Measurements from ENCODE around the gene XPR1.

DNA sequence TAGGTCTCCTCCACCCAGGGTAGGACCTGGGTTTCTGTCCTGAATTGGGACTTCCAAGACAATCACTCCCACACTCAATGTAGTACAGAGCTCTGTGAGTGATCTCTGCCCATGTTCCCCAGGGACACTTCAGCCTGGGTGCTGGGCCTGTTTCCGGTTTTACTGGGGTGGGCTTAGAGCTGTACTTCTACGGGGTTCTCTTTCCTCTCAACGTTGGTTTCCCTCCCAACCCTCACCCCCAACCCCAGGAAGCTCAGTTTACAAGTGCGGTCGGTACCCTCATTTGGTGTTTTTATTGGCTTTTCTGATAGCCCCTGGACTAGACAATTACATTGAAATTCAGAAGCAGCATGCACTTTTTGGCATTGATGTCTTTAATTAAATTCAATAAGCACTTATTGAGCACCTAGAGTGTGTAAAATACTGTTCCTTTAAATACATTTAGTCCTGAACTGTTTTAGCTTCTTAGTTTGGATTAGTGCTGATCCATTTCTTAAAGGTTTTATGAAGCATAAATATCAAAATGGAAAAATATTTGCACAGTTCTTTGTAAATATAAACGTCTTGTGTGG lies 542 bp upstream of the XPR1 start:
- TF ChIP-seq, protein P1, sequence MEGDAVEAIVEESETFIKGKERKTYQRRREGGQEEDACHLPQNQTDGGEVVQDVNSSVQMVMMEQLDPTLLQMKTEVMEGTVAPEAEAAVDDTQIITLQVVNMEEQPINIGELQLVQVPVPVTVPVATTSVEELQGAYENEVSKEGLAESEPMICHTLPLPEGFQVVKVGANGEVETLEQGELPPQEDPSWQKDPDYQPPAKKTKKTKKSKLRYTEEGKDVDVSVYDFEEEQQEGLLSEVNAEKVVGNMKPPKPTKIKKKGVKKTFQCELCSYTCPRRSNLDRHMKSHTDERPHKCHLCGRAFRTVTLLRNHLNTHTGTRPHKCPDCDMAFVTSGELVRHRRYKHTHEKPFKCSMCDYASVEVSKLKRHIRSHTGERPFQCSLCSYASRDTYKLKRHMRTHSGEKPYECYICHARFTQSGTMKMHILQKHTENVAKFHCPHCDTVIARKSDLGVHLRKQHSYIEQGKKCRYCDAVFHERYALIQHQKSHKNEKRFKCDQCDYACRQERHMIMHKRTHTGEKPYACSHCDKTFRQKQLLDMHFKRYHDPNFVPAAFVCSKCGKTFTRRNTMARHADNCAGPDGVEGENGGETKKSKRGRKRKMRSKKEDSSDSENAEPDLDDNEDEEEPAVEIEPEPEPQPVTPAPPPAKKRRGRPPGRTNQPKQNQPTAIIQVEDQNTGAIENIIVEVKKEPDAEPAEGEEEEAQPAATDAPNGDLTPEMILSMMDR (IDR thresholded peaks at IDR 0.05) = no peak
- TF ChIP-seq POLR2A (IDR thresholded peaks at IDR 0.05; ENCODE audit: low read depth) (no peak), EP300 (IDR thresholded peaks at IDR 0.05) (no peak)

Data from esophagus muscularis mucosa (tissue), 4 donors.